HCT116 (cell line): ENCODE results near the gene SUPT4H1. TPM values are rescaled to one million over a fixed set of nuclear protein-coding genes. Genes with fewer than 3 reads are reported as not detected.

Experiments used
- ATAC-seq: fragments of 200-7000 bp; cut with Tn5 transposase; 2 replicates; pipeline ENCODE4 v1.9.1; 2020; ENCODE audit warnings: mild to moderate bottlenecking, moderate library complexity
- BruUV-seq: library from RNA; stranded (reverse); fragments of 400-500 nt; replicated peaks from 2 replicates; lab custom pipeline; 2021; lab: Mats Ljungman, UMichigan
- CTCF ChIA-PET: fragments of 300-600 bp; sonication (Branson Sonifier 250); formaldehyde crosslinking; loops from one replicate; lab custom pipeline; 2021; ENCODE audit warnings: antibody characterized with exemption; lab: Charles Lee
- POLR2A ChIA-PET: fragments of 300-600, 350-600 bp; sonication (Branson Sonifier 250); formaldehyde crosslinking; loops from one replicate; lab custom pipeline; 2021; ENCODE audit warnings: antibody characterized with exemption; lab: Charles Lee
- RAD21 ChIA-PET, 2 experiments: fragments of 300-600 bp; sonication (Branson Sonifier 250); formaldehyde crosslinking; loops; one replicate each; lab custom pipeline; 2023; ENCODE audit warnings: low total read pairs in 2 of 2; ENCODE audit not compliant: uncharacterized antibody in 2 of 2, unreplicated experiment in 2 of 2, low non-redundant PET in 1 of 2; lab: Charles Lee
- DNase-seq: peaks from one replicate; pipeline ENCODE4 v3.0.0-alpha.2; 2010; ENCODE audit warnings: low read depth, low spot score
- H2AFZ ChIP-seq: fragments of 200-600 bp; shearing (Covaris generic), sonication (generic); 2 replicates; pipeline ENCODE4 v1.6.1; 2017; ENCODE audit warnings: low read depth, mixed run types, mixed read lengths, antibody characterized with exemption, low read length; ENCODE audit not compliant: poor library complexity, severe bottlenecking
- H3K27ac ChIP-seq: 2 replicates; pipeline ENCODE4 v1.5.1; 2012; ENCODE audit warnings: low read depth, low read length
- H3K27me3 ChIP-seq: fragments of 200-600 bp; sonication (generic); 2 replicates; pipeline ENCODE4 v1.6.1; 2016; ENCODE audit warnings: mixed run types, low read length, mixed read lengths; ENCODE audit not compliant: insufficient read depth
- H3K36me3 ChIP-seq, 2 experiments: fragments of 200-500 bp in 1 of 2; fragments of 200-600 bp in 1 of 2; sonication (Bioruptor generic) in 1 of 2; sonication (generic) in 1 of 2; 2 replicates each; pipeline versions ENCODE4 v1.5.1 to v1.6.1; 2014 to 2016; ENCODE audit warnings: low read length in 2 of 2, inconsistent platforms in 1 of 2, mixed read lengths in 1 of 2, mixed run types in 1 of 2; ENCODE audit not compliant: insufficient read depth in 2 of 2, control insufficient read depth in 1 of 2
- H3K4me1 ChIP-seq, 2 experiments: fragments of 200-600 bp in 1 of 2; sonication (generic) in 1 of 2; 2 replicates each; pipeline versions ENCODE4 v1.5.1 to v1.6.1; 2012 to 2017; ENCODE audit warnings: low read length in 2 of 2, inconsistent platforms in 1 of 2, mild to moderate bottlenecking in 1 of 2, mixed read lengths in 1 of 2, mixed run types in 1 of 2, moderate library complexity in 1 of 2; ENCODE audit not compliant: insufficient read depth in 2 of 2, control insufficient read depth in 1 of 2
- H3K4me2 ChIP-seq: fragments of 200-600 bp; sonication (generic); 2 replicates; pipeline ENCODE4 v1.6.1; 2017; ENCODE audit warnings: mixed run types, low read length, mixed read lengths
- H3K4me3 ChIP-seq, 2 experiments: fragments of 200-600 bp in 1 of 2; sonication (generic) in 1 of 2; replicated peaks in 1 of 2; 2 replicates each; pipeline ENCODE4 v1.5.1; 2011 to 2016; ENCODE audit warnings: low read length in 2 of 2, control low read depth in 1 of 2, low read depth in 1 of 2, mild to moderate bottlenecking in 1 of 2, mixed read lengths in 1 of 2, mixed run types in 1 of 2
- H3K79me2 ChIP-seq: fragments of 200-600 bp; sonication (generic); 2 replicates; pipeline ENCODE4 v1.6.1; 2017; ENCODE audit warnings: mild to moderate bottlenecking, mixed run types, low read length, moderate library complexity, mixed read lengths; ENCODE audit not compliant: insufficient read depth
- H3K9ac ChIP-seq: fragments of 200-600 bp; sonication (generic); 2 replicates; pipeline ENCODE4 v1.6.1; 2016; ENCODE audit warnings: low read length, mixed read lengths
- H3K9me2 ChIP-seq: fragments of 200-600 bp; sonication (generic), shearing (Covaris generic); 2 replicates; pipeline ENCODE4 v1.6.1; 2017; ENCODE audit warnings: mixed run types, mild to moderate bottlenecking, moderate library complexity; ENCODE audit not compliant: insufficient read depth
- H3K9me3 ChIP-seq, 2 experiments: fragments of 200-500 bp in 1 of 2; fragments of 200-600 bp in 1 of 2; sonication (Bioruptor generic) in 1 of 2; sonication (generic) in 1 of 2; 2 replicates each; pipeline ENCODE4 v1.6.1; 2014 to 2017; ENCODE audit warnings: low read length in 2 of 2, mixed read lengths in 2 of 2, inconsistent platforms in 1 of 2, low read depth in 1 of 2, mild to moderate bottlenecking in 1 of 2, mixed run types in 1 of 2, moderate library complexity in 1 of 2; ENCODE audit not compliant: control insufficient read depth in 1 of 2, insufficient read depth in 1 of 2
- H4K20me1 ChIP-seq: fragments of 200-600 bp; sonication (generic), shearing (Covaris generic); 2 replicates; pipeline ENCODE4 v1.6.1; 2017; ENCODE audit warnings: mixed run types, mild to moderate bottlenecking, moderate library complexity; ENCODE audit not compliant: insufficient read depth
- ATF3 ChIP-seq: IDR thresholded peaks from 2 replicates; pipeline ENCODE4 v1.6.1; 2012
- CBX3 ChIP-seq: IDR thresholded peaks from 2 replicates; pipeline ENCODE4 v1.6.1; 2012; ENCODE audit warnings: low read depth
- CEBPB ChIP-seq: IDR thresholded peaks from 2 replicates; pipeline ENCODE4 v1.6.1; 2012; ENCODE audit warnings: low read depth
- CTCF ChIP-seq, 3 experiments: fragments of 200-600 bp in 1 of 3; sonication (generic) in 1 of 3; IDR thresholded peaks in 2 of 3; conservative IDR thresholded peaks in 1 of 3; 2 replicates each; pipeline ENCODE4 v1.5.1; 2012 to 2017; ENCODE audit warnings: low read depth in 2 of 3, low read length in 2 of 3, antibody characterized with exemption in 1 of 3, borderline replicate concordance in 1 of 3, control low read depth in 1 of 3, mild to moderate bottlenecking in 1 of 3, mixed read lengths in 1 of 3, mixed run types in 1 of 3, moderate library complexity in 1 of 3; ENCODE audit not compliant: insufficient read depth in 1 of 3
- EGR1 ChIP-seq: IDR thresholded peaks from 2 replicates; pipeline ENCODE4 v1.6.1; 2012; ENCODE audit warnings: low read depth
- ELF1 ChIP-seq: IDR thresholded peaks from 2 replicates; pipeline ENCODE4 v1.6.1; 2012; ENCODE audit warnings: low read depth, borderline replicate concordance
- EZH2 ChIP-seq: fragments of 200-600 bp; sonication (generic); IDR thresholded peaks from 2 replicates; pipeline ENCODE4 v1.6.1; 2017; ENCODE audit warnings: antibody characterized with exemption, mixed run types
- FOSL1 ChIP-seq: IDR thresholded peaks from 2 replicates; pipeline ENCODE4 v1.6.1; 2012; ENCODE audit warnings: low read depth
- JUND ChIP-seq: IDR thresholded peaks from 2 replicates; pipeline ENCODE4 v1.6.1; 2012
- POLR2A ChIP-seq: IDR thresholded peaks from 2 replicates; pipeline ENCODE4 v1.7.0; 2011; ENCODE audit warnings: borderline replicate concordance; ENCODE audit not compliant: insufficient read depth, insufficient read length; ENCODE audit errors: extremely low read depth
- POLR2AphosphoS5 ChIP-seq: IDR thresholded peaks from 2 replicates; pipeline ENCODE4 v1.6.1; 2011; ENCODE audit warnings: mild to moderate bottlenecking, low read depth, low read length, moderate library complexity
- SIN3A ChIP-seq: IDR thresholded peaks from 2 replicates; pipeline ENCODE4 v1.6.1; 2012; ENCODE audit warnings: low read depth
- SP1 ChIP-seq: IDR thresholded peaks from 2 replicates; pipeline ENCODE4 v1.6.1; 2012; ENCODE audit warnings: low read depth
- TCF7L2 ChIP-seq: IDR thresholded peaks from 2 replicates; pipeline ENCODE4 v1.7.0; 2011; ENCODE audit warnings: borderline replicate concordance, inconsistent platforms; ENCODE audit not compliant: insufficient read depth, insufficient read length; ENCODE audit errors: extremely low read depth
- ZBTB33 ChIP-seq: IDR thresholded peaks from 2 replicates; pipeline ENCODE4 v1.6.1; 2011; ENCODE audit warnings: mild to moderate bottlenecking, low read length, moderate library complexity; ENCODE audit not compliant: insufficient replicate concordance; ENCODE audit errors: extremely low read depth
- intact Hi-C: fragments of 100-400 bp; cut with micrococcal nuclease; formaldehyde crosslinking; loops from 2 replicates; pipeline ENCODE4 v1.10.0; 2022
- total RNA-seq: library from RNA; stranded (reverse); gene quantifications from one replicate; pipeline ENCODE4 v1.2.1, GENCODE V29; 2021; ENCODE audit not compliant: unreplicated experiment

Gene SUPT4H1
- total RNA-seq, 1 experiment from 2014 or later, result 118 TPM

GRCh38 chr17:58310511-58311428 is 41.2 kb downstream of the SUPT4H1 start:
- BruUV-seq, result no TSS peak
- H3K36me3 ChIP-seq, result no peaks in the 10 kb centered on the region
- no peaks in the 10 kb centered on the region for H3K9me2 ChIP-seq
- ATAC-seq (no peak), DNase-seq (no peak)
- ChIA-PET RAD21 (no interaction called here), CTCF (no interaction called here), POLR2A (no interaction called here)
- H3K27ac ChIP-seq, result no peak overlapping the region
- no peaks in the 10 kb centered on the region for H4K20me1 ChIP-seq
- no peak overlapping the region for H3K4me2 ChIP-seq
- H3K9ac ChIP-seq, result no peak overlapping the region
- peaks cover 2 to 6% of the 10 kb centered on the region in 2 experiments; a peak in 3 of 4 replicates for H3K4me1 ChIP-seq
- H3K9me3 ChIP-seq, result no peaks in the 10 kb centered on the region
- no peak overlapping the region for H2AFZ ChIP-seq
- TF ChIP-seq POLR2AphosphoS5 (no peak), EGR1 (no peak), ATF3 (no peak), FOSL1 (no peak), ZBTB33 (no peak), CBX3 (no peak), EZH2 (no peak), SIN3A (no peak), CTCF (IDR thresholded peaks at IDR 0.05 in 2 of 3, conservative IDR thresholded peaks at IDR 0.05 in 1 of 3; ENCODE audit: borderline replicate concordance in 1 of 3, insufficient read depth in 1 of 3, low read depth in 2 of 3, low read length in 2 of 3) (no peak), POLR2A (no peak), CEBPB (no peak), JUND (no peak), SP1 (no peak), TCF7L2 (no peak), ELF1 (no peak)
- no peaks in the 10 kb centered on the region for H3K27me3 ChIP-seq
- intact Hi-C loops, result loop anchor here (10.0 kb wide), 1 partner anchor 694 kb away; no protein-coding TSS in a partner anchor
- no peak overlapping the region for H3K4me3 ChIP-seq
- no peaks in the 10 kb centered on the region for H3K79me2 ChIP-seq
